Effector memory CD4-positive, alpha-beta T cell (primary cell): Measurements from ENCODE around the gene LRRFIP1.
"Not testable (repeated sequence)": the region's sequence is repeated elsewhere in the genome, so short reads cannot be mapped to it uniquely, and the experiment has no call there.

Experiments used
- DNase-seq, 3 donors: peaks; one replicate each; pipeline ENCODE4 v3.0.0-alpha.2; 2020
- H3K27ac ChIP-seq: 2 replicates; pipeline ENCODE4 v1.7.0; 2013; ENCODE audit warnings: mild to moderate bottlenecking, low read length, moderate library complexity; ENCODE audit not compliant: insufficient read depth, poor library complexity, severe bottlenecking
- H3K27me3 ChIP-seq: replicated peaks from 2 replicates; pipeline ENCODE4 v1.7.0; 2013; ENCODE audit warnings: mild to moderate bottlenecking, low read length; ENCODE audit not compliant: insufficient read depth, control insufficient read depth, poor library complexity, severe bottlenecking
- H3K36me3 ChIP-seq: 2 replicates; pipeline ENCODE4 v1.7.0; 2013; ENCODE audit warnings: mild to moderate bottlenecking, low read length, moderate library complexity; ENCODE audit not compliant: control insufficient read depth, insufficient read depth
- H3K4me1 ChIP-seq: 2 replicates; pipeline ENCODE4 v1.7.0; 2013; ENCODE audit warnings: low read length, mild to moderate bottlenecking; ENCODE audit not compliant: control insufficient read depth, insufficient read depth, poor library complexity, severe bottlenecking
- H3K4me3 ChIP-seq: 2 replicates; pipeline ENCODE4 v1.7.0; 2013; ENCODE audit warnings: low read length, low read depth, mild to moderate bottlenecking; ENCODE audit not compliant: insufficient read depth, poor library complexity, severe bottlenecking
- H3K9me3 ChIP-seq: 2 replicates; pipeline ENCODE4 v1.7.0; 2013; ENCODE audit warnings: mild to moderate bottlenecking, low read length, moderate library complexity; ENCODE audit not compliant: control insufficient read depth

Gene LRRFIP1

DNA sequence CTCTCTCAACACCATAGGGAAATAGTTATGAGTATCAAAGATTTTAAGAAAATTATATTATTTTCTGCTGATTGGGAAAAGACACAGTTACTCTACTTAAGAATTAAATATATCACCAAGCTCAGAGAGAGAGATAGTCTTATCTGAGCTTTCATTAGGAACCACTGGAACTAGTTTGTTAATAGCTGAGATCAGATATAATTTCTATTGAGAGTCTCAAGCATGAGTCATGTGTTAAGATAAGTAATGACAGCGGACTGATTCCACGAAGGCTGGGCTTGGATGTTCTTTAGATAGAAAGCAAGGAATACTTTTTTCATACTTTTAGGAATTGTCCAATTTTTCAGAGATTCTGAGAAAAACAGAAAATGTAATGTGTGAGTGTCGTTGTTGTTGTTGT, 126.8 kb downstream of the LRRFIP1 start:
- Histone ChIP-seq H3K27me3 (no peaks in the 10 kb centered on the region), H3K9me3 (no peaks in the 10 kb centered on the region), H3K27ac (no peak overlapping the region), H3K4me3 (no peak overlapping the region), H3K36me3 (peaks cover 91% of the 10 kb centered on the region), H3K4me1 (no peaks in the 10 kb centered on the region)
- DNase-seq, result no peak

GRCh38 chr2:237754626-237755248, 127.3 kb downstream of the LRRFIP1 start:
- Histone ChIP-seq H3K9me3 (no peaks in the 10 kb centered on the region), H3K4me1 (no peaks in the 10 kb centered on the region), H3K36me3 (peaks cover 91% of the 10 kb centered on the region), H3K27ac (no peak overlapping the region), H3K27me3 (no peaks in the 10 kb centered on the region), H3K4me3 (no peak overlapping the region)
- DNase-seq, result no peak

DNA sequence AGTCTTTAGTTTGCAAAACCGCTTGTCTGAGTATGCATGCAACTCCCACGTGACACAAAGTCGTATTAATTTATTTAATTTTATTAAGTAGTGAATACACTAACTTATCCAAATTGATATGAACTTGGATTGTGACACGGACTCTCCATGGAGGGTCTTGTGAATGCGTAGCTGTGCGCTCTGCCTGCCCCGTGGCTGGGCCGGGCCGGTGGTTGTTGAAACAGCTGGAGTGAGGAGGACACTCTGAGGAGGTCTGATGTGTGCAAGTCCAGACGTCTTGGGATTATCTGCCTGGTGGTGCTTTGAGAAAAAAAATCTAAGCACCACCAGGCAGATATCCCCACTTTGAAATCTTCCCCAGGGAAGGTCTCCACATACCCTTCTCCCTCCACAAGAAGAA, 130.2 kb downstream of the LRRFIP1 start:
- H3K4me1 ChIP-seq, result no peaks in the 10 kb centered on the region

DNA sequence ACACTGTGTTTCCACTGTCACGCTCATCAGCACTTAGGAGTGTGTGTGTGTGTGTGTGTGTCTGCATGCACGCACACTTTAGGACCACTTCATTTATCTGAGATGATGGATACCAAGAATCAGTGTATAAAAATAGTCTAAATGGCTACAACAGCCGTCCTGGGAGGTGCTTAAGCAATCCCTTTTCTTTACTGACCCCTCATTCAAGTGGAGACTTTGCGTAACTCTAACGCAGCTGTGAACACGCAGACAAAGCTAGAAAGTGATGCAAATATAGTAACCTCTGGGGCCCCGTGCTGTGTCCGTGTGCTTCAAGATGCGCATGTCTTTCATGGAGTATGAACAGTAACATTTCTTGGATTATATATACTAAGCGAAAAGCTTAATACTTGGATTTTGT, 130.8 kb downstream of the LRRFIP1 start:
- Histone ChIP-seq H3K9me3 (no peaks in the 10 kb centered on the region), H3K4me1 (no peaks in the 10 kb centered on the region), H3K27me3 (no peaks in the 10 kb centered on the region), H3K27ac (no peak overlapping the region), H3K4me3 (no peak overlapping the region), H3K36me3 (peaks cover 89% of the 10 kb centered on the region)
- DNase-seq, result no peak

More for the DNA sequence above, 130.2 kb downstream of the LRRFIP1 start:
- Histone ChIP-seq H3K27ac (no peak overlapping the region), H3K4me3 (no peak overlapping the region), H3K9me3 (no peaks in the 10 kb centered on the region), H3K36me3 (peaks cover 91% of the 10 kb centered on the region), H3K27me3 (no peaks in the 10 kb centered on the region)
- DNase-seq, result no peak

DNA sequence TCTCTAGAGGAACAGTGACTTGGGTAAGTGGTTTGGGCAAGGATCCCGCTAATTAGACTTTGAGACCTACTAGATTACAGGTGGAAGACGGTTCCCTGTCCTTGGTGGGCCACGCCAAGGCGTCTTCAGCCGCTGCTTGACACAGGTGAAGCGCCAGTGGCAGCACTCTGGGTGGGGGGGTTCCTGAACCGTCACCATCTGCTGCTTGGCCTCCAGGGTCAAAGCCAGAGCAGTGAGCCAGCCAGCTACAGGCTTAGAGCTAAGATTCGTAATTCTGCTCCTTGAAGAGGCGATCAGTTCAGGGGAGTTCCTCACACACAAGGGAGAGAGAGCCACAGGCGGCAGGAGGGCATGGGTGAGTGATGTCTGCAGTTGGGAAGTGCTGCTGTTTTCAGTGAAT, 131.8 kb downstream of the LRRFIP1 start:
- H3K27ac ChIP-seq, result no peak overlapping the region
- H3K4me1 ChIP-seq, result no peaks in the 10 kb centered on the region
- H3K4me3 ChIP-seq, result no peak overlapping the region
- H3K27me3 ChIP-seq, result no peaks in the 10 kb centered on the region
- no peak for DNase-seq
- peaks cover 84% of the 10 kb centered on the region for H3K36me3 ChIP-seq
- H3K9me3 ChIP-seq, result no peaks in the 10 kb centered on the region

- no peaks in the 10 kb centered on the region for H3K9me3 ChIP-seq
- no peak overlapping the region for H3K4me3 ChIP-seq
- no peaks in the 10 kb centered on the region for H3K4me1 ChIP-seq
- peaks cover 69% of the 10 kb centered on the region for H3K36me3 ChIP-seq
- H3K27ac ChIP-seq, result no peak overlapping the region
- no peak for DNase-seq
- no peaks in the 10 kb centered on the region for H3K27me3 ChIP-seq
These were observed 133.4 kb downstream of the LRRFIP1 start for GRCh38 chr2:237760506-237761502.

GRCh38 chr2:237762291-237763182, 135.2 kb downstream of the LRRFIP1 start:
- not testable (repeated sequence) for H3K27me3 ChIP-seq, H3K27ac ChIP-seq, H3K4me3 ChIP-seq, H3K4me1 ChIP-seq, DNase-seq, H3K9me3 ChIP-seq
- peaks cover 60% of the 10 kb centered on the region for H3K36me3 ChIP-seq

DNA sequence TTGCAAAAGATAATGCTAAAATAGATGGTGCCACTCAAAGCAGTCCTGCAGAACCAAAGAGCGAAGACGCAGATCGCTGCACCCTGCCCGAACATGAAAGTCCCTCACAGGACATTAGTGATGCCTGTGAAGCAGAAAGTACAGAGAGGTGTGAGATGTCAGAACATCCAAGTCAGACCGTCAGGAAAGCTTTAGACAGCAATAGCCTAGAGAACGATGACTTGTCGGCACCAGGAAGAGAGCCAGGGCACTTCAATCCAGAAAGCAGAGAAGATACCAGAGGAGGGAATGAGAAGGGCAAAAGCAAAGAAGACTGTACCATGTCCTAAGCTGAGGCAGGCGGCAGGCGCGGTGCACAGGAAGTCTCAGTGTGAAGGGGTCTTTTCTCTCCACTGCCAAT, 136.4 kb downstream of the LRRFIP1 start:
- H3K4me3 ChIP-seq, result no peak overlapping the region
- H3K27ac ChIP-seq, result no peak overlapping the region
- no peak for DNase-seq
- no peaks in the 10 kb centered on the region for H3K4me1 ChIP-seq
- H3K9me3 ChIP-seq, result no peaks in the 10 kb centered on the region
- peaks cover 48% of the 10 kb centered on the region for H3K36me3 ChIP-seq
- H3K27me3 ChIP-seq, result no peaks in the 10 kb centered on the region

GRCh38 chr2:237765122-237765521, 137.7 kb downstream of the LRRFIP1 start:
- H3K27ac ChIP-seq, H3K4me1 ChIP-seq, H3K27me3 ChIP-seq, DNase-seq, H3K4me3 ChIP-seq, H3K9me3 ChIP-seq: not testable (repeated sequence)
- H3K36me3 ChIP-seq, result peaks cover 47% of the 10 kb centered on the region
